ENCODE measurements around the gene ABCA4.

The ABCA4 gene

GRCh38 chr1:94024104-94024792 is 96.7 kb downstream of the ABCA4 start:
- no peak for TF ChIP-seq TAF1 (IDR thresholded peaks at IDR 0.05; ENCODE audit: borderline replicate concordance, insufficient read depth, low read length)
- TF ChIP-seq SIN3A (IDR thresholded peaks at IDR 0.05; ENCODE audit: borderline replicate concordance, insufficient read depth, low read length): no peak

DNA sequence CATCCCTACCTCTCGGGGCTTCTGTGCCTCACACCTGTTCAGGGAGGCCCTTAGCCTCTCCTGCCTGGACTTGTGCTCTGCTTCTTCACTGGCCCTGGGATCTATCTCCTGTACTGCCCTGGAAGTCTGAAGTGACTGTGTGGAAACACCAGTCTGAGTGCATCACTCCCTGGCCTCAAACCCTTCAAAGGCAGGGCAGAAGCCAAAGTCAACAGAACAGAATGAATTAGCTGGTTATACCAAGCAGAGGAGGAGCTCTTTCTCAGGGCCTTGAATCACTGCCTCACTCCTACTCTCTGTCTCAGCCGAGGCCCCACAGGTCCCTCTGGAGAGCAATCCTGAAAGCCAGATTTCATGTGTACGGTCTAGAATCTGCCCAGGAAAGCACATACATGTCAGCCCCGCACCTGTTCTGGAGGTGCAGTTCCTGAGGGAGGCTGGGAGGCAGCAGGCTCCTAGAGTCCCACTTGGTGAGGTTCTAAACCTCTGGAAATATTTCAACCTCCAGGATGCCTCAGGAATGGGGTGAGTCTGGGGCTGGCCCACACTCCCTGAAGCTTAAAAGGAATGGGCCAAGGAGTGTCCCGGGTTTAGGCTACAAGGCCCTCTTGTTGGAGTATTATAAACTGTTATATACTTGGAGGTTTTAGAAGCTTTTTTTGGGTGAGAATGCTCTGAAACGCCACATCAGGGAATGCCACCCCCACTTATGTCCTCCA is 98.3 kb downstream of the ABCA4 start:
- TF ChIP-seq POLR2AphosphoS5 (IDR thresholded peaks at IDR 0.05; ENCODE audit: low read depth, low read length): no peak
- no peak for TF ChIP-seq TAF1 (IDR thresholded peaks at IDR 0.05; ENCODE audit: borderline replicate concordance, insufficient read depth, low read length)
- TF ChIP-seq FOXP2 (optimal IDR thresholded peaks at IDR 0.05; ENCODE audit: borderline replicate concordance, extremely low read depth, extremely low read length, insufficient read depth): no peak
- no peak for TF ChIP-seq REST (IDR thresholded peaks at IDR 0.05; ENCODE audit: insufficient read depth in 1 of 2, low read depth in 2 of 2, low read length in 2 of 2)
- no peak for TF ChIP-seq SIN3A (IDR thresholded peaks at IDR 0.05; ENCODE audit: borderline replicate concordance, insufficient read depth, low read length)

DNA sequence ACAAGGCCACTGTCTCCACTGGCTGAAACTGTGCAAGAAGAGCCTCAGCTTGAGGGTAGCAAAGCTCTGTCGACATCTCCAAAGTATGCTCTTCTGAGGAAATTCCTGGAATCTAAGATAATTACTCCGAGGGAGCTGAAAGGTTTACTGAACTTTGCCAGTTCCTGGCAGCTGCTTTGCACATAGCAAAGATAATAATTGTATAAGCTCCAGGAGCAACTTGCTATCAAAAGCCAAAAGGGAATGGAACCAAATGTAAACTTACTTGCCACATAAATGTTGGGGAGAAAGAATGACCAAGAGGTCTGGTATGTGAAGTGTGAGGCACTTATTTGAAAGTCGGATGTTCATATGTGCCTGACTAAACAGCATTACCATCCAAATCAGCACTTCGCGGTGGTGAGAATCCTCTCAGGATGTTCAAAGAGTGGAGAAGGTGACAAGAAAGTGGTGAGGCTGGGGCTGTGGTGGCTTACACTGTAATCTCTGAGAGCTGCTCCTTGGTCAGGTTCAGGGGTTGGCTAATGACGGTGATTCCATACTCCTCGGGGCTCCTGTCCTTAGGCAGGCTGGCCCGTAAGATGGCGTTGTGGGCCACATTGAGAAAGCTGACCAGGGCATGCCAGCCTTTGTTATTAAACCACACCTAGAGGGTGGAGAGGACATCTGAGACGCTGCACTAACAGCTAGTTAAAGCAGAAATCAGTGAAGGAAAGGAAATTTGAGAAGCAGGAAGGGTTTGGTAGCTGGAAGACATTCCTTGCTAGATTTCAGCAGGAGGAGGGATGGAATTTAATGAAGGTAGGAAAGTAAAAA is 100.0 kb downstream of the ABCA4 start:
- TF ChIP-seq TAF1 (IDR thresholded peaks at IDR 0.05; ENCODE audit: borderline replicate concordance, insufficient read depth, low read length): no peak
- TF ChIP-seq REST (IDR thresholded peaks at IDR 0.05; ENCODE audit: insufficient read depth in 1 of 2, low read depth in 2 of 2, low read length in 2 of 2): no peak
- TF ChIP-seq SIN3A (IDR thresholded peaks at IDR 0.05; ENCODE audit: borderline replicate concordance, insufficient read depth, low read length): no peak
- TF ChIP-seq FOXP2 (optimal IDR thresholded peaks at IDR 0.05; ENCODE audit: borderline replicate concordance, extremely low read depth, extremely low read length, insufficient read depth): no peak
- TF ChIP-seq POLR2AphosphoS5 (IDR thresholded peaks at IDR 0.05; ENCODE audit: low read depth, low read length): no peak

DNA sequence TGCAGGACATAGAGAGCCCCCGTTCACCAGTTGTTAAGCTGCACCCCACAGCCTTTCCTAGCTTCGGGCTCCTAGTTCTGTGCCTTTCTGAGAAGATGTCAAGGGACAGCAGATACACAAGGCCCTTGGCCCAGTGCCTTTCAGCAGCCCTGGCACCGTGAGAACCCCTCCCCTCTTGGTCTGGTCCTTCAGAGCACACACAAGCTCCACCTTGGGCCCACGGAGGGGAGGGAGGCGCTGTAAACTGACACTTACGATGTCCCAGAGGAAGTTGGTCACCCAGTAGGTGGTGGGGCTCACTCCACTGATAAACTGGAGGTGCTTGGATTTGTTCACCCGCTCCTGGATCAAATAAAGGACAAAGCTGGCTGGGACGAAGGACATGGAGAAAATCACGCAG is 101.6 kb downstream of the ABCA4 start:
- TF ChIP-seq FOXP2 (optimal IDR thresholded peaks at IDR 0.05; ENCODE audit: borderline replicate concordance, extremely low read depth, extremely low read length, insufficient read depth) (no peak), TAF1 (IDR thresholded peaks at IDR 0.05; ENCODE audit: borderline replicate concordance, insufficient read depth, low read length) (no peak), SIN3A (IDR thresholded peaks at IDR 0.05; ENCODE audit: borderline replicate concordance, insufficient read depth, low read length) (no peak), POLR2AphosphoS5 (IDR thresholded peaks at IDR 0.05; ENCODE audit: low read depth, low read length) (no peak)

GRCh38 chr1:94017155-94017829 is 103.7 kb downstream of the ABCA4 start:
- no peak for TF ChIP-seq SIN3A (IDR thresholded peaks at IDR 0.05; ENCODE audit: borderline replicate concordance, insufficient read depth, low read length)
- no peak for TF ChIP-seq POLR2AphosphoS5 (IDR thresholded peaks at IDR 0.05; ENCODE audit: low read depth, low read length)
- TF ChIP-seq REST (IDR thresholded peaks at IDR 0.05; ENCODE audit: insufficient read depth in 1 of 2, low read depth in 2 of 2, low read length in 2 of 2): no peak
- TF ChIP-seq TAF1 (IDR thresholded peaks at IDR 0.05; ENCODE audit: borderline replicate concordance, insufficient read depth, low read length): no peak
- TF ChIP-seq FOXP2 (optimal IDR thresholded peaks at IDR 0.05; ENCODE audit: borderline replicate concordance, extremely low read depth, extremely low read length, insufficient read depth): no peak

All from PFSK-1 (cell line).